Measurements from ENCODE around the gene MDN1. TPM values are rescaled to one million over a fixed set of nuclear protein-coding genes. Genes with fewer than 3 reads are reported as not detected.

The MDN1 gene
- total and polyA plus RNA-seq, 2 of the 13 experiments (the other 11 are each of a cell fraction or from before 2014, with no cell fraction given) = 18.8 to 52.9 TPM

DNA sequence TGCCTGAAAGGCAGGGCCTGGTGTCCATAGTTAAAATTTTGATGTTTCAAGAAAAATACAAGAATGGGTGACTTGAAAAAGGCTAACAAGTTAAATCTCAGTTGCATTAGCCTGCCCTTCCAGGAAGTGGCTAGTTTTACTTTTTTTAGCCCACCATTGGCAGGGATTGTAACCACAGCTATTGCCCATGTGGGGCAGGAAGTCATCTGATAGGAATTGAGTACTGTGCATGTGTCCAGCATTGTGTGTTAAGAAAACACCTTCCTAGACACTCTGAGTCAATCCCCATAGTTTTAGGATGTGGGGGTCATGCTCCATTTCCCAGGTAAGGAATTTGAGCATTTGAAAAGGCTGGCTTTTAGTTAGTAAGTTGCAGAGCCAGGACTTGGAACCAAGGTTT is 207.9 kb downstream of the MDN1 start:
- no peak overlapping the region for H3K4me3 ChIP-seq (replicated peaks in 1 of 3; ENCODE audit: insufficient read depth in 1 of 3, low read depth in 2 of 3, low read length in 3 of 3)
- CTCF ChIA-PET (ENCODE audit: low intra/inter-chr PET ratio, low total read pairs) = interaction anchor here (3.8 kb wide), 1 partner anchor 178 kb away, joined by 42 read pairs; the partner anchor contains the start of gene ANKRD6
- H4K20me1 ChIP-seq (ENCODE audit: insufficient read depth, low read length) = no peaks in the 10 kb centered on the region
- DNase-seq (ENCODE audit: low spot score) (no peak), ATAC-seq (no peak), FAIRE-seq (no peak)
- H3K27ac ChIP-seq (ENCODE audit: extremely low read length, insufficient read depth, low read length) = no peak overlapping the region
- no peaks in the 10 kb centered on the region for H3K4me1 ChIP-seq (ENCODE audit: insufficient read depth, low read length)
- no peak overlapping the region for H2AFZ ChIP-seq (ENCODE audit: low read length)
- no peaks in the 10 kb centered on the region for H3K36me3 ChIP-seq (replicated peaks in 1 of 2; ENCODE audit: control insufficient read depth in 1 of 2, insufficient read depth in 2 of 2, low read length in 2 of 2)
- H3K79me2 ChIP-seq (ENCODE audit: insufficient read depth, low read length) = no peaks in the 10 kb centered on the region
- H3K27me3 ChIP-seq (ENCODE audit: control insufficient read depth in 1 of 2, insufficient read depth in 2 of 2, low read length in 2 of 2) = no peaks in the 10 kb centered on the region
- H3K4me2 ChIP-seq (ENCODE audit: low read depth, low read length) = no peak overlapping the region
- H3K9me3 ChIP-seq (ENCODE audit: low read length) = no peaks in the 10 kb centered on the region
- TF ChIP-seq LCORL (IDR thresholded peaks at IDR 0.05) (no peak), LCORL (CRISPR knock-in tag; IDR thresholded peaks at IDR 0.05) (no peak), HES4 (CRISPR knock-in tag; IDR thresholded peaks at IDR 0.05; ENCODE audit: borderline replicate concordance) (no peak), STAG1 (CRISPR knock-in tag; IDR thresholded peaks at IDR 0.05) (no peak), ETV6 (CRISPR knock-in tag; conservative IDR thresholded peaks at IDR 0.05) (no peak), HNF4G (IDR thresholded peaks at IDR 0.05; ENCODE audit: borderline replicate concordance, low read depth, low read length) (no peak), HNF4G (CRISPR knock-in tag; IDR thresholded peaks at IDR 0.05; ENCODE audit: borderline replicate concordance, low read depth) (no peak), CEBPZ (IDR thresholded peaks at IDR 0.05; ENCODE audit: low read length) (no peak), CSRNP2 (CRISPR knock-in tag; conservative IDR thresholded peaks at IDR 0.05; ENCODE audit: low read depth) (no peak), ATF7 (IDR thresholded peaks at IDR 0.05) (no peak), ATF7 (CRISPR knock-in tag; IDR thresholded peaks at IDR 0.05) (no peak), ZFP82 (CRISPR knock-in tag; IDR thresholded peaks at IDR 0.05; ENCODE audit: borderline replicate concordance) (no peak), ZNF562 (CRISPR knock-in tag; IDR thresholded peaks at IDR 0.05; ENCODE audit: borderline replicate concordance) (no peak), SYNCRIP (IDR thresholded peaks at IDR 0.05; ENCODE audit: insufficient read depth, low read depth, low read length) (no peak)
- TF ChIP-seq, protein P1, sequence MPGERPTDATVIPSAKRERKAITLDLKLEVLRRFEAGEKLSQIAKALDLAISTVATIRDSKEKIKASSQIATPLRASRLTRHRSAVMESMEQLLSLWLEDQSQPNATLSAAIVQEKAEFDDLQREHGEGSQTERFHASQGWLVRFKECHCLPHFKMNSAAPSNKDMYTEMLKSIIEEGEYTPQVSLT (CRISPR knock-in tag; IDR thresholded peaks at IDR 0.05; ENCODE audit: borderline replicate concordance, low read depth) = no peak
- no peak overlapping the region for H3K9ac ChIP-seq (ENCODE audit: insufficient read depth, low read depth, low read length)
- in situ Hi-C loops (cut with HindIII; ENCODE audit: extremely low pct_ligation_motif_present, low pct_unique_long_range_greater_than_20kb) = loop anchor here (5.0 kb wide), 1 partner anchor 179 kb away; the partner anchor contains the start of gene ANKRD6
- POLR2A ChIA-PET = no interaction called here
- intact Hi-C loops (cut with micrococcal nuclease; ENCODE audit: unreplicated experiment) = loop anchor here (5.0 kb wide), 1 partner anchor 234 kb away; no protein-coding TSS in a partner anchor
- no TSS peak for BruUV-seq (replicated peaks)

Measured in HepG2 (cell line).